H4 (cell line): ENCODE data around the gene VPS16. TPM values are rescaled to one million over a fixed set of nuclear protein-coding genes. Genes with fewer than 3 reads are reported as not detected.
"Not testable (repeated sequence)": the region's sequence is repeated elsewhere in the genome, so short reads cannot be mapped to it uniquely, and the experiment has no call there.

Experiments used
- DNase-seq: peaks from one replicate; pipeline ENCODE4 v3.0.0-alpha.2; 2015; ENCODE audit warnings: low spot score
- total RNA-seq: library from RNA; depleted of rRNA; stranded (reverse); fragments of >200 nt; shearing (Covaris generic); gene quantifications from 2 replicates; pipeline ENCODE4 v1.2.3, GENCODE V29; 2014

VPS16 gene
- total RNA-seq, 1 experiment from 2014 or later: 26.3 TPM

DNA sequence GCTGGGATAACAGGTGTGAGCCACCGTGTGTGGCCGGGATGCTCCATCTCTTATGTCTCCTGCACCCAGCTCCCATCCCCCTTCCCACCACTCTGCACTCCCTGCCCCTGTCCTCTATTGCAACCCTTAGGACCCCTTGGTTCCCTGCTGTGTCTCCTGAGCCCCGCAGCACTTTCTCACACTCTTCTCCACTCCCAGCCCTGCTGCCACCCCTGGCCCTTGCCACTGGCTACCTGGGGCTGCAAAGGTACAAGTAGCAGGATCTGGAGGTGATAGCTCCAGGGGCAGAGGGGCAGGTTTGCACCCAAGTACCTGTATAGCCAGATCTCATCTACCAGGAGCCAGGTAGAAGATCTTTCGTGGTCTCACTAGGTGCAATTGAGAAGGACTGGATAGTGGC lies 33.5 kb upstream of the VPS16 start:
- DNase-seq: no peak

DNA sequence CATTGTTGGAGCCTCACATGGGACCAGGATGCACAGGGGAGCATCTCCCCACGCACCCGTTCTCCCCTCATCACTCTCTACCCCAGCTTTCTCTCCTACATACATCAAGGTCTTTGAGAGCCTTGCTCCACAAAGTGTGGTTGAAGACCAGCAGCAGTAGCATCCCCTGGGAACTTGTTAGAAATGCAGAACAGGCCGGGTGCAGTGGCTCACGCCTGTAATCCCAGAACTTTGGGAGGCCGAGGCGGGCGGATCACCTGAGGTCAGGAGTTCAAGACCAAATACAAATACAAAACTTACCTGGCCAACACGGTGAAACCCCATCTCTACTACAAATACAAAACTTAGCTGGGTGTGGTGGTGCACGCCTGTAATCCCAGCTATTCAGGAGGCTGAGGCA lies 32.6 kb upstream of the VPS16 start:
- not testable (repeated sequence) for DNase-seq

DNA sequence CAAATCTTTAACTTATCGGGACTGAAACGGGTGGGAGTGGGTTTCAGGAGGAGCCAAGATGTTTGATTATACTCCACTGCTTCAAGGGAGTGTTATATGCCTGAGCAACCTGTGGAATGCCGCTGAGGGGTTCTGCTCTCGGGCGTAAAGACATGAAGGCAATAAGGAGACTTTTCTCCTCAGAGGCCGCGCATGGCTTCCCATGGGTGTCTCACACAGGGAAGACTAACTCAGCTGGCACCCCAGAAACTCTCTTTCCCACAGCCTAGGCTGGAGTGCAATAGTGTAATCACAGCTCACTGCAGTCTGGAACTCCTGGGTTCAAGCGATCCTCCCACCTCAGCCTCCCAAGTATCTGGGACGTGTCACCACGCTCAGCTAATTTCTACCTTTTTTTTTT lies 30.9 kb upstream of the VPS16 start:
- DNase-seq: no peak

DNA sequence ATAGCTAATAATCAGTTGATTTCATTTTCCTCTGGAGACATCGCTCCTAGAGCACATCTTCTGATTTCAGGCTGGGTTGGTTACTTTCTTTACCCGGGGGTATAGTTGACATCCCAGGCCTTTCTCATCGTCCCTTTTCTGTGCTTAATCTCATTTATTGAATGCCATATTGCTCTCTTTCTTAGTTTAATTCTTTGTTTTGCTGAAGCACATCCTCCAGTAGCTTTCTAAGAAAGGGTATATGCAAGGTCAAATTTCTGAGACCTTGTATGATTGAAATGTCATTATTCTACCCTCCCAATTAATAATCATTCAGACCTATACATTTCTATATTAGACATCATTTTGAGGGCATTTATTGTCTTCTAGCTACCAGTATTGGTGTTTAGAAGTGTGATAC lies 28.4 kb upstream of the VPS16 start:
- DNase-seq: no peak

DNA sequence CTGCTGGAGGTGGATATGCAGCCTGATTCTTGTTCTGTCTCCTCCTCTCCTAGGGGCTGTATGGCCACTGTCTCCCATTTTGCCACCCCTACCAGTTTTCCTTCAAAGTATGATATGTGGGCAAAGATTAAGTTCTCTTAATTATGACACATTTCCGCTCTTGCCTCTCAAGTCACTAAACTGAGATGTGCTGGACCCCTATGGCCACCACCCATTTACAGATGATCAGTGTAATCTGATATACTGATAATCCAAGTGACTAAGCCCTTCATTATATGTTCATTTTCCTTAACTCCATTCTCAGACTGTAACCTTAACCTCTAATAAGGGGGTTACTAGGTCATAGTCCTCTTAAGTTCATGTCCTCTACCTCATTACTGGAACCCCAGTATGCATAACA lies 26.5 kb upstream of the VPS16 start:
- no peak for DNase-seq

DNA sequence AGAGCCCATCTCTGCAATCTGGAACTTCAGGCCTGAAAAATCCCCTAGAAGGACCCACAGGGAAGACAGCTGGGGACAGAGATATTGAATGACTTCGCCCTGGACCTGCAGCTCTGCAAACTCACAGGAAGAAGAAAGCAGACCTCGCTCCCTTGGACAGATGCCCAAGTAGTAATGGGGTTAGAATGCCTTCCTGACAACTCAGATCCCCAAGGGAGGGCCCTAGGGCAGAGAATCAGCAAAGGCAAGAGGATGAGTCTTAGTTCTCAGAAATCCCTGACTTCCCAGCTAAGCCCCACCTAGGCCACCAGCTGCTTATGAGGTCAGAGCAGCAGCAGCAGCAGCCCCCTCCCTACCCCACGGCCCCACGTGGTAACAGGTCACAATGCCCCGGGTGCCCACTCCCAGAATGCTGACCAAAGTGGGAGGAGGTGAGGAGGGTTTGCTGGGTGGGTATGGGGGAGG lies 25.9 kb upstream of the VPS16 start, which contains the start of gene C20orf141:
Gene C20orf141 (plus strand): TSS at position 401 of the 465 bp plus-strand sequence. CDS start 198 bp downstream, outside the sequence.
- DNase-seq: peak; percentile 82

DNA sequence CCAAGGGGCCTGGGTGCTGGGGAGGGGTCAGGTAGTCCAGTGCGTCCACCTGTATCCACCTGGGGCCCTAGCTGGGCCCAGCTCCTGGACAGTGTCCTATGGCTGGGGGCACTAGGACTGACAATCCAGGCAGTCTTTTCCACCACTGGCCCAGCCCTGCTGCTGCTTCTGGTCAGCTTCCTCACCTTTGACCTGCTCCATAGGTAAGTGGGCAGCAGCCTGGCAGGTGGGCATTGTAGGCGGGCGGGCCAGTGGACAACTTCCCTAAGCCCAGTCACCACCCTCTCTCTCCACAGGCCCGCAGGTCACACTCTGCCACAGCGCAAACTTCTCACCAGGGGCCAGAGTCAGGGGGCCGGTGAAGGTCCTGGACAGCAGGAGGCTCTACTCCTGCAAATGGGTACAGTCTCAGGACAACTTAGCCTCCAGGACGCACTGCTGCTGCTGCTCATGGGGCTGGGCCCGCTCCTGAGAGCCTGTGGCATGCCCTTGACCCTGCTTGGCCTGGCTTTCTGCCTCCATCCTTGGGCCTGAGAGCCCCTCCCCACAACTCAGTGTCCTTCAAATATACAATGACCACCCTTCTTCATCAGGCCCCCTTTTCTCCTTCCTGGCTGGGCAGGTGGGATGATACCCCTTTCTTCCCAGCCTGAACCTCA lies 25.2 kb upstream of the VPS16 start:
- DNase-seq: no peak

DNA sequence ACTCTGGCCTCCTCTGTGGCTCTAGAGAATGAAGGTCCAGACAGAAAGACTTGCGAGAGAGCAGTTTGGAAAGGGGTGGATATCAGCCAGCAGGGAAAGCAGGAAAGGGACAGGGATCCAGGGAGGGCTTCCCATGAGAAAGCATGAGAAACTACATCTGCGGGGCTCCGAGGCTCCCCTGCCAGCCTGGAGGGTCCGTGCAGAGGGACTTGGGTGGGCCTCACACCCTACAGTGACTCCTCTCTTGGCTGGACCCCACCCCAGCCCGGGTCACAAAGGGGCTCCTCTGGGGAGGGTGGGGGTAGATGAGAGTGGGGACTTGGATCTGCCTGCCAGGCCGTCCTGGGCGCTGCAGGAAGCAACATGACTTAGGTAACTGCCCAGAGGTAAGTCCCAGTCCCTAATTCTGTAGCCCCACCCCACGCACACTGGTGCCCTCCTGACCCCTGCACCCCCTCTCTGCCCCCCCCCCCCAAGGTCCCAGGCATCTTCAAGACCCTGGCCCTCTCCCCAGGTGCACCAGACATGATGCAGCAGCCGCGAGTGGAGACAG lies 24.4 kb upstream of the VPS16 start, which contains the start of gene TMEM239:
Gene TMEM239 (plus strand): TSS at position 335 of the 553 bp plus-strand sequence. CDS start 191 bp downstream, at position 526.
- no peak for DNase-seq

DNA sequence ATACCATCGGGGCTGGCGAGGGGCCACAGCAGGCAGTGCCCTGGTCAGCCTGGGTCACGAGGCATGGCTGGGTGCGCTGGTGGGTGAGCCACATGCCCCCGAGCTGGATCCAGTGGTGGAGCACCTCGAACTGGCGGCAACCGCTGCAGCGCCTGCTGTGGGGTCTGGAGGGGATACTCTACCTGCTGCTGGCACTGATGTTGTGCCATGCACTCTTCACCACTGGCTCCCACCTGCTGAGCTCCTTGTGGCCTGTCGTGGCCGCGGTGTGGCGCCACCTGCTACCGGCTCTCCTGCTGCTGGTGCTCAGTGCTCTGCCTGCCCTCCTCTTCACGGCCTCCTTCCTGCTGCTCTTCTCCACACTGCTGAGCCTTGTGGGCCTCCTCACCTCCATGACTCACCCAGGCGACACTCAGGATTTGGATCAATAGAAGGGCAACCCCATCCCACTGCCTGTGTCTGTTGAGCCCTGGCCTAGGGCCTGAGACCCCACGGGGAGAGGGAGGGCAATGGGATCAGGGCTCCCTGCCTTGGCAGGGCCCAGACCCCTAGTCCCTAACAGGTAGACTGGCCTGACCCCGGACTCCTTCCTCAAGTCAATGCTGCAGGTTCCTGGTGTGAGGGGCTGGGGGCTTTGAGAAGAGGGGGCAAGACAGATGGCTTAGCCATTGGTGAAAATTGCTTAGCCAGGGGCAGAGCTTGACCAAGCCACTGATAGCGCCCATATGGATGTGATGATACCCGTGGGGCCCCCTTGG lies 23.8 kb upstream of the VPS16 start:
- no peak for DNase-seq

DNA sequence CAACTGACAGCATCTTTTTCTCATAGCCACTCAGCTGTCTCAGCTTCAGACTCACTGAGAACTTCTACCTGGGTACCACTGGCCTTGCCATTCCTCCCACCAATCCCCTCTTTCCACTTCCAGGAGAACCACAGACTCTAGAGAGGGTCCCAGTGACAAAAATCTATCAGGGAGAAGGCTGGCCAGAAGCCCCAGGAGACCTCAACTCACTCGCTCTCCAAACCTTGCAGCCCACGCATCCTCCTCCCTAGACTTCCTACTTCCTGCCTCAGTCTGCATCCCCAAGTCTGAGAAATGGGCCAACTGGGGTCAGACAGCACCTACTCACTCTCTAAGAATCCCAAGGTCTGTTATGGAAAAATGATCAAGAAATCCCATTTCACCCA lies 23.2 kb upstream of the VPS16 start:
- no peak for DNase-seq

DNA sequence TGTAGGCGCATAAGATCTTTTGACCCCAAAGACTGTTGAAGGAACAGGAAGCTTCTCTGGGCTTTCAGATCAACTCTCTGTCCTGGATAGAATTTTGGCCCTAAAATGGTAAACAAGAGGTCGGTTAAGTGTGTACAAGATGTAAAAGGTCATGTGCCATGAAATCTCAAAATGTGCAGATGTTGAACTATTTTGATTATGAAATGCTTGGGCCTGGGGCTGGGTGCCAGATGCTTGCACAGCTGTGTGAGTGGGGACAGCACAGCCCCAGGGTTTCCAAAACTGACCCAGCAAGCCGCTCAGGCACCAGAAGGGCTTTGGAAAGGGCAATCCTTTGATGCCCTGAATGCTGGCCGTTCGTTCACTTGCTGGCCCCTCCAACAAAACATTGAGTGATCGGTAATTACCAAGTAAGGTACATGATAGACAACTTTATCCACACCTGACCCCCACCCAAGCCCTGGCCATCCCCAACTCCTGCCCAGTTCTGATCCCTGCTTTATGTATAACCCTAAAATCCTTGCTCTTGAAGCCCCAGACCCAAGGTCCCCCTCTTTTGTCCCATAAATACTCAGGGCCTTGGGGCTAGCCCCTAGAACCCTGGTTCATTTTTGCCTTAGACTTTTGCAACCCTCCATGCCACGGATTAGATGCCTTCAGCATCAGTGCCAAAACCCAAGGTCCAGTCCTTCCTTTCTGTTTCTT lies 22.5 kb upstream of the VPS16 start:
- no peak for DNase-seq

DNA sequence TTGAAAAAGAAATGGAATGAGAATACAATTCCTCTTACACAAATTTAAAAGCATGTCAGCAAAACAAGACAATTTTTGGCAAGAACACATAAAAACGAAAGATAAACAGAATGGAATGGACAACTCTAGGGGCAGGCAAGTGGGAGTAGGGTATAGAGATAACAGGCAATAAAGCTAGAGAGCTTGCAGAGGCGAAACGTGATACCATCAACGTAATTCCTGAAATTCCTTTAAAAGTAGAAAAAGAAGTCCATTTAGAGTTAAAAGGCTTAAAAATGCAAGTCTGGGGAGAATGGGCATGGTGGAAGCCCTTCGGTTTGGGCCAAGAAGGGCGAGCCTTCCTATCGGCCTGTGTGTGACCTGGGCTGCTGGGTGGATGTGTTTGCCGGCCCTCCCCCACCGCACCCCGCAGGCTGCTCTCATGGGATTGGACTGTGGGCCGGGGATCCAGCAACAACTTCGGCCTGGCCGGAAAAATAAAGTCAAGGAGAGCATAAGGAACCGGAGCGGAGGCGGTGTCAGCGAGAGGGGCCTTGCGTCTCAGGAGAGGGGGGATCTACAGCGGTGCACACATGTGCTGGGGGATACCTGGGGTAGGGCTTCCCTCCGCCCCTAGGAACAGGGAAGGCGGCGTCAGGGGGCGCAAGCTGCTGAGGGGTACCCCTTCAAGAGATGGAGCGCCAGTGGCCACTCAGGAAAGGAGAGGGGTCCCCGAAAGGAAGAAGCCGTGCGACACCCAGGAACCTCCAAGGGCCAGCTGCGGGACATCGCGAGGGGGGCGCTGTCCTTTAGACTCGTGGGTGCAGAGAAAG lies 20.3 kb upstream of the VPS16 start:
- DNase-seq: no peak

DNA sequence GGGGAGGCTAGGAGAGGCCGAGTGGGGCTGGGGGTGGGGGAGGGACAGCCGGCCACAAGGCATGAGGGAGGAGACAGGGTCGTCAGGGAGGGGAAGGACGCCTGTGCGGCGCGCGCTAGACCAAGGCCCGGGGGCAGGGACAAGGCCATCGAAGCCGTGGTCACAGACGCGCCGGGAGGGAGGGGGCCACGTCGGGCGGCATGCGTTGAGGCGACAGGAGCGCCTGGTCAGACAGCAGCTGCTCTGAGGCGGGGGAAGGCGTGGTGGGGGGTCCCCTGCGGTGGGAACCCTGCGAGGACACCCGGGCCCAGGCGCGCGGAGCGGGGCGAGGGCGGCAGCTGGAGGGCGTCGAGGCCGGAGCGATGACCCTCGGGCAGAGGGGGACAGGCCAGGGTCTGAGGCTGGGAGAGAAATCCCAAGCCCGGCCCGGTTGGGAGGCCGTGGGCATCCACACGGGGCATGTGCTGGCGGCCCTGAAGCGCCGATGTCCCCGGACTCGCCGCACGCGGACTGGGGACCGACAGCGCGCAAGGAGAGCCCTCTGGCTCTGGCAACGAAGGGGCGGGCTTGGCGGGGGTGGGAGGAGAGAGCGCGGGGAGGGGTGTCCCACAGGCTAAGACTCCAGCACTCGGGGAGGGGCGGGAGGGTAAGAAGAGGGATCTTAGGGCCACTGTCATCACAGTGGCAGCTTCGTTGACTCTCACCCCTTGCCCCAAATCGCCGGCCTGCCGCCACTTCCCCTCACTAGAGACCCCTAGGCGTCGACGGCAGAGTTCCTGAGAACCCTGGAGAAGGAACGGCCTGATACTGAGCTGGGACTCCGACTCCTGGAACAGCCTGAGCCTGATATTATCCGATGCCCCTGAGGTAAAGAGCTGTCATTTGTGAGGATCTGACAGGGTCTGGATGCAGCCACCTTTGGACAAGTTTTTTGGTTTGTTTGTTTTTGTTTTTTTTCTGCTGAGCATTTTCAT lies 19.4 kb upstream of the VPS16 start:
- DNase-seq: no peak

DNA sequence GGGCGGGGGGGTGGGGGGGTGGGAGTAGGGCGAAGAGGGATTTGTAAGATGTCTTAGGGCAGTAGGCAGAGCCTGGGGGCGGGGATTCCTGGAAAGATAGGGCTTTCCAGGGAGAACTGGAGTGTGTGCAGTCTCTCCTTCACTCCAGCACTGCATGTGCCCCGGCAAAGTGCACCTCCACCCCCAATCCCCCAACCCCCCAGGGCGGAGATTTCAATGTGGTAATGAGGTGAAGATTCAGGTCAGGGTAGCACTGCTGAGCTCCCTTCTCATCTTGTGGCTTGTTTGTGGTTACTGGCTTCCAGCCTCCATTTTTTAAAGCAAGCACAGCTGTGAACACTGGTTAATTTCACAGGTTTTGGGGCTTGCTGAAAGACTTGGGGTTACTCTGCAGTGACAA lies 18.5 kb upstream of the VPS16 start:
- peak; percentile 36 for DNase-seq

DNA sequence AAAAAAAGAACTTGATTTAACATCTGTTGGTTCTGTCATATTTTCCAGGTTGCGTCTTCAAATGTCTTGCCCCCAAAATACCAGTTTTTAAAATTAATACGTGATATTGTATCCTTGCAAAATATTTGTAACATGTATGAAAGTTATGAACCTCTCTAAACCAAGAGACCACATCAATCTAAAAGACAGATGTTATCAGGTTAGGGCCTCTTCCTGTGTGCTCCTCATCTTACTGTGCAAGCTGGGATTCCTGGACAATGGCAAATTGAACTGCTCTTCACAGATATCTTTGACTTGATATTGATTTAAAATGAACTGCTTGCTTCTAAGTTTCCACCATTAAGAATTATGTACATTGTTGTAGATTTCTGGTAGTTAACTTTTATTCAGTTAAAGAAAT lies 14.8 kb upstream of the VPS16 start:
- no peak for DNase-seq

DNA sequence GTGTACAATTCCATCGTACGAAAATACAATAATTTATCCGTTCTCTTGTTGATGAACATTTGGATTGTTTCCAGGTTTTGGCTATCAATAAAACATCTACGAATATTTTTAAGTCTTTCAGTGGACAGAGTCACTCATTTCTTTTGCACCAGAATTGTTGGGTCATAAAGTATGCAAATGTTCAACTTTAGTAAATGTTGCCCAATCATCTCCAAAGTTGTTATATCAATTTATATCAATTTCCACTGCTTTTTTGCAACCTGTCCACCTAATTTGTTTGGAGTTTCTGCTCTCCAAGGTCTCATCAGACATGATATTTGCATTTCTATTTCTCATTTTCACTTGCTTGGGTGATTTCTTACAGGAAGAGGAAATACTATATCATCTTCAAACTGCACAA lies 13.9 kb upstream of the VPS16 start:
- DNase-seq: no peak

DNA sequence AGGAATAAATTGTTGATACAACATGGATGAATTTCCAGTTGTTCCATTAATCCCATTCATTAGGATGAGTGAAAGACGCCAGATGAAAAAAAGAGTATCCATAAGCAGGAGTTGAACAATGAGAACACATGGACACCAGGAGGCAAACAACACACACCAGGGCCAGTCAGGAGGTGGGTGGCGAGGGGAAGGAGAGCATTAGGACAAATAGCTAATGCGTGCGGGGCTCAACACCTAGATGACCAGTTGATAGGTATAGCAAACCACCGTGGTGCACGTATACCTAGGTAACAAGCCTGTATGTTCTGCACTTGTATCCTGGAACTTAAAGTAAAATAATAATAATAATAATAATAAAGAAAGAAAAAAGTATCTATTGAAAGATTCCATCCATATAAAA lies 11.2 kb upstream of the VPS16 start:
- DNase-seq: no peak

DNA sequence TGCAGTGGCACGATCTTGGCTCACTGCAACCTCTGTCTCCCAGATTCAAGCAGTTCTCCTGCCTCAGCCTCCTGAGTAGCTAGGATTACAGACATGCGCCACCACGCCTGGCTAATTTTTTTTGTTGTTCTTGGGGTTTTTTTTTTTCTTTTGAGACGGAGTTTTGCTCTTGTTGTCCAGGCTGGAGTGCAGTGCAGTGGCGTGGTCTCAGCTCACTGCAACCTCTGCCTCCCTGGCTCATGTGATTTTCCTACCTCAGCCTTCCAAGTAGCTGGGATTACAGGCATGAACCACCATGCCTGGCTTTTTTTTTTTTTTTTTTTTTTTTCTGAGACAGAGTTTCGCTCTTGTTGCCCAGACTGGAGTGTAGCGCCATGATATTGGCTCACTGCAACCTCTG lies 9.3 kb upstream of the VPS16 start:
- not testable (repeated sequence) for DNase-seq

DNA sequence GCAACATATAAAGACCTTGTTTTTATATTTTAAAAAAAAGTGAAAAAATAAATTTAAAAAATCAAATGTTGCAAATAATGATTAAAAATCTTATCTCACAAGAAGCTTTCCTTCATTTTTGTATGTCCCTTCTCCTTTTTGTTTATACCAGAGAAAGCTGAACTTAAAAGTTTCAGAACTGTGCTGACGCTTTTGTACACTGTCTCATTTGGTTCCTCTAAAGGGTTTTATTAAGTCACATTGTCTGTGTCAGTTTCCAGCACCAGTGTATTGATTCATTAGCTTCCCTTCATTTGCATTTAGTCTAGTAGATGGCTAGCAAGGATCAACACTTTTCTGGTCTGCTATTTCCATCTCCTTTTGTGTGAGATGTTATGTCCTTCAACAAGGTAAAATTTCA lies 6.8 kb upstream of the VPS16 start:
- no peak for DNase-seq

DNA sequence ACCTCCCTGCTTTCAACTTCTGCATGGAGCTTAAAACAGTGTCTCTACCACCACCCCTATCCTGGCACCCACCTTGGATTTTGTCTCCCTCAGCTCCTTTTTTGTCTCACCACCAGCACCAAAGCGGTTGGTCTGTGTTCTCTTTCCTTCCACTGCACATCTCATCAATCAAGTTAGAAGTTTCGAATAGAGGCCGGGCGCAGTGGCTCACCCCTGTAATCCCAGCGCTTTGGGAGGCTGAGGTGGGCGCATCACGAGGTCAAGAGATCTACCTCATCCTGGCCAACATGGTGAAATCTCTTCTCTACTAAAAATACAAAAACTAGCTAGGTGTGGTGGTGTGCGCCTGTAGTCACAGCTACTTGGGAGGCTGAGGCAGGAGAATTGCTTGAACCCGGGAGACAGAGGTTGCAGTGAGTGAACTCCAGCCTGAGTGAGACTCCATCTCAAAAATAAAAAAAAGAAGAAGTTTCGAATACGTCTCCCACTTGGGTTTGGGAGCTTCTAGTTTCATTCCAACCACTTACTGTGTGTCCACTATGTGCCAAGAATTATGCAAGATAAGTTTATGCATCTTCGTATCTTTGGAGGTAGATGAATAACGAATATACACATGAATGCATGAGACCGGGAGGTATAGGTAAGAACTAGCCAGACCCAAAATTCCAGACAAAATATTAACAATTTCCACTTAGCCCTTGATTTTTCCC lies 6.0 kb upstream of the VPS16 start:
- no peak for DNase-seq
